IMR-90 (cell line): ENCODE data around the gene HRH1. TPM values are rescaled to one million over a fixed set of nuclear protein-coding genes. Genes with fewer than 3 reads are reported as not detected.

Source experiments
- ATAC-seq: fragments of 200-7000 bp; cut with Tn5 transposase; 2 replicates; pipeline ENCODE4 v1.9.1; 2020; ENCODE audit warnings: low read depth, mild to moderate bottlenecking, moderate library complexity
- BruUV-seq: library from RNA; stranded (reverse); fragments of 400-500 nt; replicated peaks from 2 replicates; lab custom pipeline; 2021; lab: Mats Ljungman, UMichigan
- CTCF ChIA-PET: fragments of 300-600 bp; formaldehyde crosslinking; extraction: SDS; loops from one replicate; lab custom pipeline; 2021; ENCODE audit warnings: antibody characterized with exemption; lab: Yijun Ruan, JAX
- POLR2A ChIA-PET: fragments of 300-600 bp; sonication (Branson Sonifier 250); formaldehyde crosslinking; loops from one replicate; lab custom pipeline; 2022; ENCODE audit warnings: antibody characterized with exemption; ENCODE audit not compliant: unreplicated experiment; lab: Charles Lee
- DNase-seq: peaks from one replicate; pipeline ENCODE4 v3.0.0; 2013
- H2AFZ ChIP-seq: replicated peaks from 2 replicates; pipeline ENCODE3; 2013; ENCODE audit warnings: low read length, mild to moderate bottlenecking; ENCODE audit not compliant: poor library complexity
- H2AK5ac ChIP-seq: 2 replicates; pipeline ENCODE4 v1.6.1; 2013; ENCODE audit warnings: low read depth, low read length, inconsistent platforms
- H2AK9ac ChIP-seq: replicated peaks from 2 replicates; pipeline ENCODE3; 2013; ENCODE audit warnings: mild to moderate bottlenecking, low read depth, low read length, moderate library complexity; ENCODE audit not compliant: poor library complexity
- H2BK120ac ChIP-seq: 2 replicates; pipeline ENCODE4 v1.6.1; 2013; ENCODE audit warnings: low read depth, low read length, inconsistent platforms
- H2BK15ac ChIP-seq: 3 replicates; pipeline ENCODE4 v1.6.1; 2013; ENCODE audit warnings: low read depth, low read length, inconsistent platforms
- H2BK20ac ChIP-seq: 2 replicates; pipeline ENCODE4 v1.6.1; 2013; ENCODE audit warnings: low read depth, mild to moderate bottlenecking, inconsistent platforms, low read length, moderate library complexity
- H2BK5ac ChIP-seq: 2 replicates; pipeline ENCODE4 v1.6.1; 2013; ENCODE audit warnings: mild to moderate bottlenecking, low read depth, low read length, inconsistent platforms; ENCODE audit not compliant: poor library complexity, severe bottlenecking
- H3K14ac ChIP-seq: replicated peaks from 2 replicates; pipeline ENCODE4 v1.6.1; 2013; ENCODE audit warnings: low read depth, low read length, inconsistent platforms
- H3K18ac ChIP-seq: 2 replicates; pipeline ENCODE4 v1.6.1; 2013; ENCODE audit warnings: low read depth, low read length, control low read depth
- H3K23ac ChIP-seq: 2 replicates; pipeline ENCODE4 v1.6.1; 2013; ENCODE audit warnings: low read depth, low read length, inconsistent platforms
- H3K27ac ChIP-seq: 2 replicates; pipeline ENCODE4 v1.5.1; 2013; ENCODE audit warnings: mild to moderate bottlenecking, control low read depth, low read length; ENCODE audit not compliant: insufficient read depth
- H3K27me3 ChIP-seq: 2 replicates; pipeline ENCODE4 v1.6.1; 2013; ENCODE audit warnings: low read length; ENCODE audit not compliant: control insufficient read depth, insufficient read depth
- H3K36me3 ChIP-seq: 2 replicates; pipeline ENCODE4 v1.6.1; 2013; ENCODE audit warnings: low read length, mixed read lengths; ENCODE audit not compliant: control insufficient read depth, insufficient read depth
- H3K4ac ChIP-seq: 2 replicates; pipeline ENCODE4 v1.6.1; 2013; ENCODE audit warnings: low read depth, low read length, inconsistent platforms
- H3K4me1 ChIP-seq: 2 replicates; pipeline ENCODE4 v1.6.1; 2013; ENCODE audit warnings: low read length, mixed read lengths; ENCODE audit not compliant: control insufficient read depth, insufficient read depth
- H3K4me2 ChIP-seq: 2 replicates; pipeline ENCODE4 v1.6.1; 2013; ENCODE audit warnings: low read depth, mild to moderate bottlenecking, control low read depth, low read length, moderate library complexity
- H3K4me3 ChIP-seq: 2 replicates; pipeline ENCODE4 v1.5.1; 2013; ENCODE audit warnings: low read depth, mild to moderate bottlenecking, control low read depth, low read length, moderate library complexity; ENCODE audit not compliant: insufficient read depth
- H3K56ac ChIP-seq: 2 replicates; pipeline ENCODE4 v1.6.1; 2013; ENCODE audit warnings: low read length, inconsistent platforms; ENCODE audit not compliant: insufficient read depth; ENCODE audit errors: extremely low read depth
- H3K79me1 ChIP-seq, 2 experiments: 2 replicates each; pipeline ENCODE4 v1.6.1; 2013; ENCODE audit warnings: low read length in 2 of 2, inconsistent platforms in 1 of 2, low read depth in 1 of 2
- H3K9ac ChIP-seq: 2 replicates; pipeline ENCODE4 v1.6.1; 2013; ENCODE audit warnings: low read depth, low read length, control low read depth
- H3K9me1 ChIP-seq: 2 replicates; pipeline ENCODE4 v1.6.1; 2013; ENCODE audit warnings: low read length, inconsistent platforms; ENCODE audit not compliant: insufficient read depth
- H3K9me3 ChIP-seq: 2 replicates; pipeline ENCODE4 v1.6.1; 2013; ENCODE audit warnings: low read length; ENCODE audit not compliant: control insufficient read depth, insufficient read depth
- H4K20me1 ChIP-seq: 2 replicates; pipeline ENCODE4 v1.6.1; 2013; ENCODE audit warnings: low read length, inconsistent platforms; ENCODE audit not compliant: insufficient read depth
- H4K5ac ChIP-seq: 2 replicates; pipeline ENCODE4 v1.6.1; 2013; ENCODE audit warnings: mild to moderate bottlenecking, low read depth, low read length, control low read depth
- H4K8ac ChIP-seq, 2 experiments: 2 replicates each; pipeline ENCODE4 v1.6.1; 2013; ENCODE audit warnings: low read depth in 2 of 2, low read length in 2 of 2, control low read depth in 1 of 2, inconsistent platforms in 1 of 2
- H4K91ac ChIP-seq: 2 replicates; pipeline ENCODE4 v1.6.1; 2013; ENCODE audit warnings: low read depth, low read length, inconsistent platforms; ENCODE audit not compliant: insufficient read depth
- CEBPB ChIP-seq: IDR thresholded peaks from 2 replicates; pipeline ENCODE4 v1.6.1; 2012; ENCODE audit warnings: low read depth, low read length, improper control_type of control experiment
- CHD1 ChIP-seq: IDR thresholded peaks from 2 replicates; pipeline ENCODE4 v1.6.1; 2012; ENCODE audit warnings: low read depth, low read length, improper control_type of control experiment
- RCOR1 ChIP-seq: IDR thresholded peaks from 2 replicates; pipeline ENCODE4 v1.6.1; 2012; ENCODE audit warnings: mild to moderate bottlenecking, low read length, improper control_type of control experiment; ENCODE audit not compliant: insufficient replicate concordance
- WGBS, 2 experiments: methylation state at CpG; one replicate each; pipeline versions ENCODE4 v1.1.5 to v1.1.7; 2013; ENCODE audit warnings: missing lambda C conversion rate in 2 of 2; ENCODE audit not compliant: insufficient read length in 1 of 2; ENCODE audit errors: extremely low coverage in 2 of 2; 5-methylcytosine and 5-hydroxymethylcytosine counted together
- dilution Hi-C: fragments of 300-500 bp; cut with HindIII; formaldehyde crosslinking; loops from one replicate; pipeline ENCODE4 v1.14.3; 2018; ENCODE audit warnings: low sequenced_read_pairs; ENCODE audit not compliant: unreplicated experiment
- in situ Hi-C: fragments of 300-500 bp; cut with MboI; formaldehyde crosslinking; loops from 3 replicates; pipeline ENCODE4 v1.14.3; 2019; ENCODE audit warnings: low sequenced_read_pairs, inconsistent platforms, mixed read lengths
- intact Hi-C: fragments of 100-400 bp; cut with micrococcal nuclease; formaldehyde crosslinking; loops from 2 replicates; pipeline ENCODE4 v1.10.0; 2022
- polyA plus RNA-seq, 3 experiments: library from polyadenylated mRNA; depleted of rRNA; stranded (reverse); fragments of >200 nt; gene quantifications; 2 replicates each; pipeline ENCODE4 v1.2.3, GENCODE V29; 2012; ENCODE audit warnings: low replicate concordance in 1 of 3
- total RNA-seq: library from RNA; depleted of rRNA; stranded (reverse); fragments of >200 nt; gene quantifications from 2 replicates; pipeline ENCODE4 v1.2.3, GENCODE V29; 2012

HRH1 gene
- total and polyA plus RNA-seq, 2 of the 4 experiments (the other 2 are of a cell fraction): 7.6 to 16.1 TPM

DNA sequence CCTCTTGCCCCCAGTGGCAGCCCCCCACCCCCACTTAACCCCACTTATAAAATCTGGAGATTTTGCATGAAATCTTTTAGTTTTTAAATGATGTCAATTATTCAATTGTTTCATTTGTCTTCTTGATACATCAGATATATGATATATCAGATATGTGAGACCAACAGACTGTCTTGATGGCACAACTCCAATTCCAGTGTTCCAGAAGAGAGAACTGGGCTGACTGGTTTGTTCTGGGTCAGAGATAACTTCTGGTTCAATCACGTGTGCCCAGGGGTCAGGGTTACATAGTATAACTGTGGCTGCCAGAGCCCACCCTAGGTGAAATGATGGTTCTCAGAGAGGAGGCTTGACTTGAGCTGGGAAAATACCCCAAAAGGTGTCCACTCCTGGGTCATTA lies 85.5 kb downstream of the HRH1 start:
- H3K4me3 ChIP-seq: no peak overlapping the region
- peaks cover 5% of the 10 kb centered on the region for H3K4me1 ChIP-seq
- no peak overlapping the region for H4K5ac ChIP-seq
- H3K56ac ChIP-seq: no peak overlapping the region
- H2AK5ac ChIP-seq: peak overlapping the region; percentile 59
- H2AFZ ChIP-seq: no peak overlapping the region
- no peak overlapping the region for H3K23ac ChIP-seq
- H3K9me3 ChIP-seq: no peaks in the 10 kb centered on the region; the same call in 1 of the 2 replicates
- POLR2A ChIA-PET: no interaction called here
- no peaks in the 10 kb centered on the region for H3K27me3 ChIP-seq
- no CpG with 5 or more reads among the region's 1 CpG for WGBS, 2 experiments
- H3K36me3 ChIP-seq: peaks cover 2% of the 10 kb centered on the region; the same call in 1 of the 2 replicates
- no TSS peak for BruUV-seq
- peak overlapping the region; percentile 70; the same call in 1 of the 3 replicates for H2BK15ac ChIP-seq
- H3K27ac ChIP-seq: no peak overlapping the region
- H4K91ac ChIP-seq: peak overlapping the region; percentile 58; the same call in 1 of the 2 replicates
- H2BK120ac ChIP-seq: peak overlapping the region; percentile 60; the same call in 1 of the 2 replicates
- H3K14ac ChIP-seq: 0 out of 2 replicates have a peak overlapping the region, but pooled peaks have one; percentile 47
- intact Hi-C loops (loop anchor here (2.0 to 5.0 kb wide), 3 partner anchors 49 to 93 kb away; partner anchors contain the start of gene HRH1), dilution Hi-C loops (no loop called here), in situ Hi-C loops (no loop called here)
- peaks cover 3% of the 10 kb centered on the region; the same call in 1 of the 2 replicates for H4K20me1 ChIP-seq
- H3K4me2 ChIP-seq: no peak overlapping the region
- no peak overlapping the region for H2AK9ac ChIP-seq
- H2BK5ac ChIP-seq: no peak overlapping the region
- ATAC-seq (no peak), DNase-seq (no peak)
- TF ChIP-seq CHD1 (no peak), RCOR1 (no peak), CEBPB (no peak)
- H3K9me1 ChIP-seq: peaks cover 20% of the 10 kb centered on the region
- H3K9ac ChIP-seq: no peak overlapping the region
- peak overlapping the region; percentile 63 for H3K4ac ChIP-seq
- CTCF ChIA-PET: no interaction called here
- peak overlapping the region; percentile 53; the same call in 1 of the 2 replicates for H3K18ac ChIP-seq
- peaks cover 17 to 51% of the 10 kb centered on the region in 2 experiments for H3K79me1 ChIP-seq
- no peak overlapping the region for H2BK20ac ChIP-seq
- H4K8ac ChIP-seq: no peak overlapping the region
